Lower leg skin (tissue), 3 donors: Measurements from ENCODE around the gene PRG2.

ENCODE experiments used
- CTCF ChIP-seq, 3 donors: fragments of 450-650 bp; IDR thresholded peaks; one replicate each; pipeline ENCODE4 v1.5.1; 2016; ENCODE audit warnings: antibody characterized with exemption in 3 of 3, mild to moderate bottlenecking in 3 of 3, moderate library complexity in 2 of 3
- POLR2A ChIP-seq, 2 donors: fragments of 450-650 bp; IDR thresholded peaks; one replicate each; pipeline ENCODE4 v1.6.1; 2016 to 2017; ENCODE audit warnings: antibody characterized with exemption in 2 of 2, mild to moderate bottlenecking in 1 of 2, moderate library complexity in 1 of 2

- TF ChIP-seq CTCF (IDR thresholded peaks at IDR 0.05) (no peak), POLR2A (IDR thresholded peaks at IDR 0.05) (no peak)
Measured at GRCh38 chr11:57379732-57380131, 10.7 kb downstream of the PRG2 start.
